Measurements from ENCODE around the gene ZBTB18. TPM values are rescaled to one million over a fixed set of nuclear protein-coding genes. Genes with fewer than 3 reads are reported as not detected.
A peak's percentile ranks its signal among the peaks of the same experiment; 100 is the strongest.

The ZBTB18 gene
- total RNA-seq, 2 donors from 2014 or later = 9.6 to 10.3 TPM

GRCh38 chr1:244090645-244091044 is 39.6 kb downstream of the ZBTB18 start:
- no peaks in the 10 kb centered on the region for H3K36me3 Mint-ChIP-seq (ENCODE audit: insufficient read depth in 2 of 2)
- no peaks in the 10 kb centered on the region for H3K4me1 Mint-ChIP-seq (ENCODE audit: low read depth)
- H3K27me3 Mint-ChIP-seq (ENCODE audit: low read depth) = no peaks in the 10 kb centered on the region
- no peak overlapping the region for H3K27ac Mint-ChIP-seq
- no peaks in the 10 kb centered on the region for H3K9me3 Mint-ChIP-seq
- ATAC-seq (replicated peaks in 1 of 2) = no peak
- no peak for DNase-seq
- H3K4me3 Mint-ChIP-seq = no peak overlapping the region

- Mint-ChIP-seq H3K4me1 (ENCODE audit: low read depth) (peaks cover under 1% of the 10 kb centered on the region), H3K27me3 (ENCODE audit: low read depth) (no peaks in the 10 kb centered on the region), H3K4me3 (no peak overlapping the region), H3K27ac (no peak overlapping the region), H3K9me3 (no peaks in the 10 kb centered on the region), H3K36me3 (ENCODE audit: insufficient read depth in 2 of 2) (no peaks in the 10 kb centered on the region)
- DNase-seq (no peak), ATAC-seq (replicated peaks in 1 of 2) (no peak)
Observed at GRCh38 chr1:244092293-244092963, 41.3 kb downstream of the ZBTB18 start.

- ATAC-seq (replicated peaks in 1 of 2) (no peak), DNase-seq (no peak)
- no peaks in the 10 kb centered on the region for H3K27me3 Mint-ChIP-seq (ENCODE audit: low read depth)
- no peaks in the 10 kb centered on the region for H3K36me3 Mint-ChIP-seq (ENCODE audit: insufficient read depth in 2 of 2)
- no peak overlapping the region for H3K27ac Mint-ChIP-seq
- H3K4me3 Mint-ChIP-seq = no peak overlapping the region
- H3K9me3 Mint-ChIP-seq = no peaks in the 10 kb centered on the region
- H3K4me1 Mint-ChIP-seq (ENCODE audit: low read depth) = peaks cover 5% of the 10 kb centered on the region
Observed at GRCh38 chr1:244092964-244093638, 42.0 kb downstream of the ZBTB18 start.

GRCh38 chr1:244094880-244095528 is 43.9 kb downstream of the ZBTB18 start:
- no peak for ATAC-seq (replicated peaks in 1 of 2)
- Mint-ChIP-seq H3K9me3 (no peaks in the 10 kb centered on the region), H3K36me3 (ENCODE audit: insufficient read depth in 2 of 2) (no peaks in the 10 kb centered on the region), H3K27me3 (ENCODE audit: low read depth) (no peaks in the 10 kb centered on the region), H3K4me1 (ENCODE audit: low read depth) (peaks cover 5% of the 10 kb centered on the region), H3K4me3 (no peak overlapping the region), H3K27ac (no peak overlapping the region)
- no peak for DNase-seq

- H3K27me3 Mint-ChIP-seq (ENCODE audit: low read depth) = no peaks in the 10 kb centered on the region
- H3K4me1 Mint-ChIP-seq (ENCODE audit: low read depth) = peaks cover 7% of the 10 kb centered on the region
- no peaks in the 10 kb centered on the region for H3K36me3 Mint-ChIP-seq (ENCODE audit: insufficient read depth in 2 of 2)
- no peak for ATAC-seq (replicated peaks in 1 of 2)
- no peak overlapping the region for H3K27ac Mint-ChIP-seq
- H3K4me3 Mint-ChIP-seq = no peak overlapping the region
- H3K9me3 Mint-ChIP-seq = no peaks in the 10 kb centered on the region
- no peak for DNase-seq
Observed at GRCh38 chr1:244095529-244095911, 44.4 kb downstream of the ZBTB18 start.

- ATAC-seq (replicated peaks in 1 of 2) (no peak), DNase-seq (no peak)
- no peaks in the 10 kb centered on the region for H3K36me3 Mint-ChIP-seq (ENCODE audit: insufficient read depth in 2 of 2)
Observed at GRCh38 chr1:244096066-244096610, 45.1 kb downstream of the ZBTB18 start.

GRCh38 chr1:244096691-244097090 is 45.6 kb downstream of the ZBTB18 start:
- H3K27me3 Mint-ChIP-seq (ENCODE audit: low read depth) = no peaks in the 10 kb centered on the region
- no peaks in the 10 kb centered on the region for H3K36me3 Mint-ChIP-seq (ENCODE audit: insufficient read depth in 2 of 2)
- ATAC-seq (replicated peaks in 1 of 2) = no peak
- peaks cover 18% of the 10 kb centered on the region for H3K4me1 Mint-ChIP-seq (ENCODE audit: low read depth)
- no peak overlapping the region for H3K27ac Mint-ChIP-seq
- no peak for DNase-seq
- H3K4me3 Mint-ChIP-seq = no peak overlapping the region
- H3K9me3 Mint-ChIP-seq = no peaks in the 10 kb centered on the region

More at GRCh38 chr1:244096066-244096610, 45.1 kb downstream of the ZBTB18 start:
- Mint-ChIP-seq H3K4me3 (no peak overlapping the region), H3K27me3 (ENCODE audit: low read depth) (no peaks in the 10 kb centered on the region), H3K4me1 (ENCODE audit: low read depth) (peaks cover 13% of the 10 kb centered on the region), H3K27ac (no peak overlapping the region), H3K9me3 (no peaks in the 10 kb centered on the region)

GRCh38 chr1:244097523-244098405 is 46.7 kb downstream of the ZBTB18 start:
- Mint-ChIP-seq H3K4me3 (no peak overlapping the region), H3K36me3 (ENCODE audit: insufficient read depth in 2 of 2) (no peaks in the 10 kb centered on the region), H3K27me3 (ENCODE audit: low read depth) (no peaks in the 10 kb centered on the region), H3K27ac (no peak overlapping the region), H3K4me1 (ENCODE audit: low read depth) (peaks cover 19% of the 10 kb centered on the region), H3K9me3 (no peaks in the 10 kb centered on the region)
- ATAC-seq (replicated peaks in 1 of 2) (no peak), DNase-seq (no peak)

DNA sequence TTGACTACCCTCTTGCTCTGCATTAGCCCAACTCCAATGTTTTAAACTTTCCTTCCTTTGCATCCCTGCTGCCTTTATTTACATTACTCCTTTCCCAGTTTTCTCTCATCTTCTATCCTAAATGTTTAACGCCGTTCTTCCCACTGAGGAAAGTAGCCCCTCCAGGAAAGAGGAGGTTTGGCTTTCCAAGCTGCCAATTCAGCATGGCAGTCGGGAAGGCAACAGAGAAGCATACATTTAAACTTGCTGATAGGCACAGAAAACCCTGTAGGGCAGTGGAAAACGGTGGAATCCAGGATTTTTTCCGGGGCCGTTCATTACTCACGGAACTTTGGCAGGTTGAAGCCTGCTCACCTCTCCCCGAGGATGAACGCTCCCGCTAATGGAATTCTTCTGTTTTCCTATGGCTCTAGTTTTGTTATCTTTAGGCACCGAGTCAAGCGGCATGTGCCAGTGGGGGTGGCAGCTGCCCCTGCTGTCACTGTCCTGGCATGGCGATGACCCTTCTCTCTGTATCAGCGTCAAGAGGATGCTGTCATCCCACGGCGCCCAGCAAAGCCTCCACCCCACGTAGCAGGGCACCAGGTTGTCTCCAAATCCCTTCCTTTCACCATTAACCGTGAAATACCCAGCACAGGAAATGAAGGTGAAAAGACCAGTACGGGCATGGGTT is 48.3 kb downstream of the ZBTB18 start:
- DNase-seq = no peak
- no peaks in the 10 kb centered on the region for H3K9me3 Mint-ChIP-seq
- peaks cover 19% of the 10 kb centered on the region for H3K4me1 Mint-ChIP-seq (ENCODE audit: low read depth)
- no peaks in the 10 kb centered on the region for H3K36me3 Mint-ChIP-seq (ENCODE audit: insufficient read depth in 2 of 2)
- H3K4me3 Mint-ChIP-seq = no peak overlapping the region
- H3K27me3 Mint-ChIP-seq (ENCODE audit: low read depth) = no peaks in the 10 kb centered on the region
- no peak overlapping the region for H3K27ac Mint-ChIP-seq
- no peak for ATAC-seq (replicated peaks in 1 of 2)

GRCh38 chr1:244100276-244100675 is 49.2 kb downstream of the ZBTB18 start:
- Mint-ChIP-seq H3K27me3 (ENCODE audit: low read depth) (peaks cover 1% of the 10 kb centered on the region), H3K4me3 (peak overlapping the region in 1 of 2 donors; percentile 27), H3K27ac (no peak overlapping the region), H3K4me1 (ENCODE audit: low read depth) (peaks cover 19% of the 10 kb centered on the region), H3K9me3 (no peaks in the 10 kb centered on the region), H3K36me3 (ENCODE audit: insufficient read depth in 2 of 2) (no peaks in the 10 kb centered on the region)
- DNase-seq = no peak
- ATAC-seq (replicated peaks in 1 of 2) = no peak

GRCh38 chr1:244100704-244101453 is 49.8 kb downstream of the ZBTB18 start:
- peak; percentile 19 to 44 for ATAC-seq (replicated peaks in 1 of 2)
- H3K36me3 Mint-ChIP-seq (ENCODE audit: insufficient read depth in 2 of 2) = no peaks in the 10 kb centered on the region
- DNase-seq = no peak
- H3K4me3 Mint-ChIP-seq = peak overlapping the region; percentile 8 to 27
- no peak overlapping the region for H3K27ac Mint-ChIP-seq
- H3K4me1 Mint-ChIP-seq (ENCODE audit: low read depth) = peaks cover 19% of the 10 kb centered on the region
- peaks cover 4% of the 10 kb centered on the region for H3K27me3 Mint-ChIP-seq (ENCODE audit: low read depth)
- no peaks in the 10 kb centered on the region for H3K9me3 Mint-ChIP-seq

DNA sequence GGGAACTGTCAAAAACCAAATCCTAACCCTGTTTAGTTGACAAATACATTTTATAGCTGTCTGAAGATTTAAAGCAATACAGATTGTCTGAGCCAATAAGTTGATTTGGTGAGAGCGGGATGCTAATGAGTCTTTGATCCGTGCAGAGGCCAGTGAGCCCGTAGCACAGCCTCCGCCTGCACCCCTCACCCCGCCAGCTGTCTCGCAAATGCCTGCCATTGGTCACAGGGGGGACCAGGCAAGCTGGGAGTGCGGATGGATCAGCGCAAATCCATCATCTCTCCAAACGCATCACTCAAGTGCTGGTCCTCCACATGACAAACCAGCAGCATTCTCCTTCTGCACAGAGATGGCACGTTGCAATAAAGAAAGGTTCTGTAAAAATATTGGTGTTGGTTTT is 51.0 kb downstream of the ZBTB18 start:
- H3K27me3 Mint-ChIP-seq (ENCODE audit: low read depth) = peaks cover 4% of the 10 kb centered on the region
- DNase-seq (no peak), ATAC-seq (replicated peaks in 1 of 2) (no peak)
- no peak overlapping the region for H3K27ac Mint-ChIP-seq
- H3K4me3 Mint-ChIP-seq = no peak overlapping the region
- H3K4me1 Mint-ChIP-seq (ENCODE audit: low read depth) = peaks cover 19% of the 10 kb centered on the region
- H3K36me3 Mint-ChIP-seq (ENCODE audit: insufficient read depth in 2 of 2) = no peaks in the 10 kb centered on the region
- H3K9me3 Mint-ChIP-seq = no peaks in the 10 kb centered on the region
